HG03558 (cell line): ENCODE measurements around the gene SLC5A8.

Source experiments
- ATAC-seq: cut with Tn5 transposase; IDR thresholded peaks from one replicate; pipeline ENCODE4 v1.9.1; 2021; ENCODE audit warnings: moderate number of reproducible peaks; ENCODE audit not compliant: unreplicated experiment; ENCODE audit errors: extremely low read depth

Gene SLC5A8, protein sequence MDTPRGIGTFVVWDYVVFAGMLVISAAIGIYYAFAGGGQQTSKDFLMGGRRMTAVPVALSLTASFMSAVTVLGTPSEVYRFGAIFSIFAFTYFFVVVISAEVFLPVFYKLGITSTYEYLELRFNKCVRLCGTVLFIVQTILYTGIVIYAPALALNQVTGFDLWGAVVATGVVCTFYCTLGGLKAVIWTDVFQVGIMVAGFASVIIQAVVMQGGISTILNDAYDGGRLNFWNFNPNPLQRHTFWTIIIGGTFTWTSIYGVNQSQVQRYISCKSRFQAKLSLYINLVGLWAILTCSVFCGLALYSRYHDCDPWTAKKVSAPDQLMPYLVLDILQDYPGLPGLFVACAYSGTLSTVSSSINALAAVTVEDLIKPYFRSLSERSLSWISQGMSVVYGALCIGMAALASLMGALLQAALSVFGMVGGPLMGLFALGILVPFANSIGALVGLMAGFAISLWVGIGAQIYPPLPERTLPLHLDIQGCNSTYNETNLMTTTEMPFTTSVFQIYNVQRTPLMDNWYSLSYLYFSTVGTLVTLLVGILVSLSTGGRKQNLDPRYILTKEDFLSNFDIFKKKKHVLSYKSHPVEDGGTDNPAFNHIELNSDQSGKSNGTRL

GRCh38 chr12:101209319-101210302, at the start of gene SLC5A8:
Gene SLC5A8 (minus strand): TSS chr12:101210238. CDS start chr12:101209848, 390 bp downstream.
- no peak for ATAC-seq

GRCh38 chr12:101257357-101257756, 47.3 kb upstream of the SLC5A8 start:
- ATAC-seq, result no peak

GRCh38 chr12:101256266-101256665, 46.2 kb upstream of the SLC5A8 start:
- ATAC-seq, result no peak

GRCh38 chr12:101243616-101244015, 33.6 kb upstream of the SLC5A8 start:
- ATAC-seq, result no peak

GRCh38 chr12:101243074-101243473, 33.0 kb upstream of the SLC5A8 start:
- ATAC-seq, result no peak

DNA sequence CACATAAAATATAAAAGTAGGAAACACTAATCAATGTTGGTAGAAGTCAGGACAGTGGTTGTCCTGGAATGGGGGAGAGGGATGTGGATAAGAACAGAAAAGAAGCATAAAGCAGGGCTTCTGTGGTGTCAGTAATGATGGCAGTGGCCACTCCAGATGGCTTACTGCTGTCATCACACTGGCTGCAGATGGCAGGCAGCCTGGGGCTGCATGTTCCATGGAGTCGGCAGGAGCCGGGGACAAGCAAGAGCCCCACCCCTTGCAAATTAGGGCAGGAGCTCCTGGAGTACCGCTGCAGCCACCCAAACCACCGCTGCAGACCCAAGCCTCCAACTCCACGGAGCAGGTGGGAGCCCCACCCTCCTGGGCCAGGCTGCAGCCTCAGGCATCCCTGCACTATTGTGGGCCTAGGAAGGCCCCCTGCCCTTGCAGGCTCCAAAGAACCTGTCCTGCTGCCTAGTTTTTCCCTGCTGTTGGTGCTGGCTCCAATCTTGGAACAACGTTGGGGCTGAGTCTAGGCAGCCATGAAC, 28.8 kb upstream of the SLC5A8 start:
- ATAC-seq, result no peak

DNA sequence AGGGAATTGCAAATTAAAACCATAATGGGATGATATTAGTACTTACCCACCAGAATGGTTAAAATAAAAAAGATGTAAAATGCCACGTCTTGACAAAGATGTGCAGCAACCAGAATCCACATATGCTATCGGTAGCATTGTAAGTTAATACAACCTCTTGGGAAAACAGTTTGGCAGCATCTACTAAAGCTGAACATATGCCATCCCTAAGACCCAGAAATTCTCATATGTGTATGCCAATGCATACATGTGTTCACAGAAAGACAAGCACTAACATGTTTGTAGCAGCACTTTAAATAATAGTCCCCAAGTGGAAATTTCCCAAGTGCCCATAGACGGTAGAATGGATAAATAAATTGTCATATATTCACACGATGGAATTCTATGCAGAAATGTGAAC, 28.3 kb upstream of the SLC5A8 start:
- no peak for ATAC-seq

GRCh38 chr12:101235686-101236085, 25.6 kb upstream of the SLC5A8 start:
- ATAC-seq, result no peak

DNA sequence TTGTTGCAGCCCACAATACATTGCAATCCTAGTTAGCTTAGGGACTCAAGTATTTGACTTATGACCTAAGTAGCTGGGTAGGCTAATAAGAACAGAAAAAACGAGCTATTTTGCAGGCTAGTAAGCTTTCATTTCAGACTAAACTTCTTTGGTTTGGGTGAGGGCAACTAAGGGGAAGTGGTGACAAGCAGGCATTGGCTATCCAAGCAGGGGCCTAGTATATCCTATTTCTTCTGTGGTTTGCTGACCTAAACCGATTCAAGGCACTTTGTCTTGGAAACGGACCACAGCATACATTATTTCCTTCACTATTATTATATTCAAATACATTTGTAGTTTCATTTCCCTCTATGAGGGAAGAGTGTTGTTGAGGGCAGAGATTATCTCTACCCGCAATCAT, 21.6 kb upstream of the SLC5A8 start:
- no peak for ATAC-seq

DNA sequence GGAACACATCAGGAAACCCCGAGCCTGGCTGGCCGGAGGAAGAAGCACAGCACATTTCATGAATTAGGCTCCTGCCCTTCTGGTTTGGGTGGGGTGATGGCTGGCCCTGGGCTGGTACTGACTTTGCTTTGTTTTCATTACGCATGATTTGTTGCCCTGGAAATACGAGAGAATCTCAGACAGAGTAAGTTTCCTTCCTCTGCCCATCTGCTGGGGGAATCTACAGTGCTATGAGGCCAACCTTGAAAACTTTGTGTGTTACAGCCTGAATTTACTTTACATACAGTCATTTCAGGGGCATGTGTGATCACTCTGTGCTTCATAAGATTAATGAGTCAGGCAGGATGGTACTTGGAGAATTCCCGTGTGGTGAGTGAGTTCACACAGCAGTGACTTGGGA, 20.5 kb upstream of the SLC5A8 start:
- ATAC-seq, result no peak

DNA sequence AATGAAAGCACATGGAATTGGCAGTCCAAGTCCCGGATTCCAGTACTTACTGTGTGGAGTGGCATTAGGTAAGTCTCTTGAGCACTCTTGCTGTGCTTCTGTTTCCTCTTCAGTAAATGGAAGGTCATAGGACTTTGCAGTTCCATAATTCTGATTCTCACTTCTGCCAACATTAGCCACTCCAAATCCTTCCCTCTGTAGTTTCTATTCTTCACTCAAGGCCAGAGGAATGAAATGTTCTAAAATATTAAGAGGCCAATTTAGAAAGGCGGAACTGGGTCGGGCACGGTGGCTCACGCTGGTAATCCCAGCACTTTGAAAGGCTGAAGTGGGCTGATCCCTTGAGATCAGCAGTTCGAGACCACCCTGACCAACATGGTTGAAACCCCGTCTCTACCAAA, 19.8 kb upstream of the SLC5A8 start:
- ATAC-seq, result no peak

DNA sequence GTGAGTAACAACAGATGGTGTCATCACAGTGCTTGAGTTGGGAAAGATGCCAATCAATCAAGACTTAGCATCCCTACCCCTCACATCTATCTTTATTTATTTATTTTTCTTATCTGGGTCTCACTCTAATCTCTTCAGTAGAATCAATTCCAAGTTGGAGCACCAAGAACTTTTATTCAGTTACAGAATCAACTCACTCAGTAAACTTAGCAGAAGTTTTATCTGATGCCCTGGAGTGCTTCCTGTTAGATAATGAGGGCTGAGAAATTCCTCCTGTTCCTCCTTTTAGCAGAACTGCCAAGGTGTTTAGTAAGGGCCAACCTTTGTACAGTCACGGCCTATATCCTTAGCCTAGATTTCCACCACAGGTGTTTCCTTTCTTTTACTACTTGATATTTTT, 11.3 kb upstream of the SLC5A8 start:
- ATAC-seq, result no peak

DNA sequence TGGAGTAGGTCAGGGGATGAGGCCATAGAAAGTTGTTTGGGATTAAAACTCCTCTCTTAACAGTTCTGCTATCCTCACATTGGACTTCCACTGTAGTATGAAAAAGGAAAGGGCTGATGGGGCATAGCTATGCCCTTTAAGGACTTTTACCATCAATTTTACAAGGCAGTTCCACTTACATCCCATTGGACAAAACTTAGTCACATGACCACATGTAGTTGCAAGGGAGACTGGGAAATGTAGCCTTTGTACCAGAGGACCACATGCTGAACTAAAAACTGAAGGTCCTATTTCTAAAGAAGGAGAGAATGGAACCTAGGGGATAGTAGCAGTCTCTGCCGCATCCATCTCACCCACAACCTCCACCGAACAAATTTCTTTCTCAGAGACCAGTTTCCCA, 6.8 kb upstream of the SLC5A8 start:
- no peak for ATAC-seq

GRCh38 chr12:101207086-101207780, 2.8 kb downstream of the SLC5A8 start:
- ATAC-seq, result no peak

GRCh38 chr12:101204602-101205304, 5.3 kb downstream of the SLC5A8 start:
- no peak for ATAC-seq

- no peak for ATAC-seq
Measured at GRCh38 chr12:101200824-101201223, 9.2 kb downstream of the SLC5A8 start.

GRCh38 chr12:101200145-101200544, 9.9 kb downstream of the SLC5A8 start:
- ATAC-seq, result no peak

- ATAC-seq, result no peak
Measured at GRCh38 chr12:101186291-101186690, 23.7 kb downstream of the SLC5A8 start.

GRCh38 chr12:101181776-101182175, 28.3 kb downstream of the SLC5A8 start:
- no peak for ATAC-seq
